ENCODE results near the gene INO80.

- TF ChIP-seq, protein P1, sequence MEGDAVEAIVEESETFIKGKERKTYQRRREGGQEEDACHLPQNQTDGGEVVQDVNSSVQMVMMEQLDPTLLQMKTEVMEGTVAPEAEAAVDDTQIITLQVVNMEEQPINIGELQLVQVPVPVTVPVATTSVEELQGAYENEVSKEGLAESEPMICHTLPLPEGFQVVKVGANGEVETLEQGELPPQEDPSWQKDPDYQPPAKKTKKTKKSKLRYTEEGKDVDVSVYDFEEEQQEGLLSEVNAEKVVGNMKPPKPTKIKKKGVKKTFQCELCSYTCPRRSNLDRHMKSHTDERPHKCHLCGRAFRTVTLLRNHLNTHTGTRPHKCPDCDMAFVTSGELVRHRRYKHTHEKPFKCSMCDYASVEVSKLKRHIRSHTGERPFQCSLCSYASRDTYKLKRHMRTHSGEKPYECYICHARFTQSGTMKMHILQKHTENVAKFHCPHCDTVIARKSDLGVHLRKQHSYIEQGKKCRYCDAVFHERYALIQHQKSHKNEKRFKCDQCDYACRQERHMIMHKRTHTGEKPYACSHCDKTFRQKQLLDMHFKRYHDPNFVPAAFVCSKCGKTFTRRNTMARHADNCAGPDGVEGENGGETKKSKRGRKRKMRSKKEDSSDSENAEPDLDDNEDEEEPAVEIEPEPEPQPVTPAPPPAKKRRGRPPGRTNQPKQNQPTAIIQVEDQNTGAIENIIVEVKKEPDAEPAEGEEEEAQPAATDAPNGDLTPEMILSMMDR (IDR thresholded peaks at IDR 0.05; ENCODE audit: extremely low read depth in 1 of 2, insufficient read depth in 1 of 2, low read depth in 1 of 2, low read length in 2 of 2), result no peak
- TF ChIP-seq EZH2 (IDR thresholded peaks at IDR 0.05; ENCODE audit: borderline replicate concordance, low read depth, low read length, severe bottlenecking), result no peak
- TF ChIP-seq POLR2A (IDR thresholded peaks at IDR 0.05; ENCODE audit: low read depth, low read length), result no peak
- TF ChIP-seq, protein P2, sequence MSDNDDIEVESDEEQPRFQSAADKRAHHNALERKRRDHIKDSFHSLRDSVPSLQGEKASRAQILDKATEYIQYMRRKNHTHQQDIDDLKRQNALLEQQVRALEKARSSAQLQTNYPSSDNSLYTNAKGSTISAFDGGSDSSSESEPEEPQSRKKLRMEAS (IDR thresholded peaks at IDR 0.05; ENCODE audit: insufficient read depth, insufficient read length), result no peak
Observed at GRCh38 chr15:40991355-40991754, 124.7 kb downstream of the INO80 start.

Data from endothelial cell of umbilical vein (primary cell).